ENCODE data around the gene MYBPC3. TPM values are rescaled to one million over a fixed set of nuclear protein-coding genes. Genes with fewer than 3 reads are reported as not detected.

MYBPC3 gene
- total and polyA plus RNA-seq, 2 donors (not counting 1 experiment from before 2014, with no cell fraction given), result not detected

DNA sequence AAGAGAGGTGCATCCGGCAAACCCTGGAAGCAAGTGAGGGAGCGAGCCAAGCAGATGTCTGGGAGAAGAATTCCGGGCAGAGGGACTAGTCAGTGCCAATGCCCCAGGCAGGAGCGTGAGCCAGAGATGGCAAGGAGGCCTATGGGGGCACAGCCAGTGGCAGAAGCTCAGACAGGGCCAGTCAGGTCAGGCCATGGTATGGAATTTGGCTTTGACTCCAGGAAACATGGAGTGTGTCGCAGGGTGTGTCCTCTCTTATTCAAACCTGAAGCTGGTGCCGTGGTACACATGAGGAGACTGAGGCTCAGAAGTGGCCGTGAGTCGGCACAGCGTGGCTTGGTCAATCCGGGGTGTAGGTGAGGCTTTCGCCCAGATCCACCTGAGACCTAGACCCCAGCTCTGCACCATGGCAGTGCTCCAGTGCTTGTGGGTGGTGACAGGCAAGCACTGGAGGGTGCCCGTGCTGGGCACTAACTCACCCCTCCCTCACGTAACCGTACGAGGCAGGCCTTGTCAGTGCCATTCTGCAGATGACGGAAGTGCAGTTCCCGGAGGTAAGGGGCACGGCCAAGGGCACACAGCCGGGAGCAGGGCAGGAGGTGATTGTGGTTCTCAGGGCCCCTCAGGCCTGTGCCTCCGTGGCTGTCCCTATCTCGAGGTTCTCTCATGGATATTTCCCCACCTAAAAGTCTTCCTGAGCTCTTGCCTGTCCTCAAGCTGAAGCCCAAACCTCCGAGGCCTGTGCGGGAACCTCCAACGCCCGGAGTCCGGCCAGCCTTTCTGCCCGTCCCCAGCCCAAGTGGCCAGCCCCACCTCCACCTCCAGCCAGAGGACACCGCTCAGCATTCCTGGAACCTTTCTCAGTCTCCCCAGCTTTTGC lies 36.4 kb upstream of the MYBPC3 start:
- H3K27ac ChIP-seq (ENCODE audit: insufficient read depth, low read length), result no peak overlapping the region
- no peaks in the 10 kb centered on the region for H3K36me3 ChIP-seq (ENCODE audit: control insufficient read depth, insufficient read depth, low read length)
- TF ChIP-seq, protein P1, sequence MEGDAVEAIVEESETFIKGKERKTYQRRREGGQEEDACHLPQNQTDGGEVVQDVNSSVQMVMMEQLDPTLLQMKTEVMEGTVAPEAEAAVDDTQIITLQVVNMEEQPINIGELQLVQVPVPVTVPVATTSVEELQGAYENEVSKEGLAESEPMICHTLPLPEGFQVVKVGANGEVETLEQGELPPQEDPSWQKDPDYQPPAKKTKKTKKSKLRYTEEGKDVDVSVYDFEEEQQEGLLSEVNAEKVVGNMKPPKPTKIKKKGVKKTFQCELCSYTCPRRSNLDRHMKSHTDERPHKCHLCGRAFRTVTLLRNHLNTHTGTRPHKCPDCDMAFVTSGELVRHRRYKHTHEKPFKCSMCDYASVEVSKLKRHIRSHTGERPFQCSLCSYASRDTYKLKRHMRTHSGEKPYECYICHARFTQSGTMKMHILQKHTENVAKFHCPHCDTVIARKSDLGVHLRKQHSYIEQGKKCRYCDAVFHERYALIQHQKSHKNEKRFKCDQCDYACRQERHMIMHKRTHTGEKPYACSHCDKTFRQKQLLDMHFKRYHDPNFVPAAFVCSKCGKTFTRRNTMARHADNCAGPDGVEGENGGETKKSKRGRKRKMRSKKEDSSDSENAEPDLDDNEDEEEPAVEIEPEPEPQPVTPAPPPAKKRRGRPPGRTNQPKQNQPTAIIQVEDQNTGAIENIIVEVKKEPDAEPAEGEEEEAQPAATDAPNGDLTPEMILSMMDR (conservative IDR thresholded peaks at IDR 0.05 in 1 of 2, IDR thresholded peaks at IDR 0.05 in 1 of 2; ENCODE audit: low read depth in 1 of 2, low read length in 2 of 2), result no peak
- TF ChIP-seq EZH2 (IDR thresholded peaks at IDR 0.05; ENCODE audit: low read length, missing control alignments), result no peak
- no peak overlapping the region for H3K4me3 ChIP-seq (replicated peaks in 1 of 4; ENCODE audit: control extremely low read depth in 1 of 4, insufficient read depth in 1 of 4, low read depth in 3 of 4, low read length in 4 of 4)
- H3K4me1 ChIP-seq (ENCODE audit: control insufficient read depth, extremely low read depth, insufficient read depth, low read length), result peaks cover 4% of the 10 kb centered on the region
- no peak overlapping the region for H2AFZ ChIP-seq (ENCODE audit: low read length)
- no peak overlapping the region for H3K9ac ChIP-seq (ENCODE audit: insufficient read depth, low read length)
- no peaks in the 10 kb centered on the region for H3K27me3 ChIP-seq (ENCODE audit: control insufficient read depth, insufficient read depth, low read length)
- no peak overlapping the region for H3K4me2 ChIP-seq (ENCODE audit: extremely low read depth, insufficient read depth, low read length)
- H3K9me3 ChIP-seq (ENCODE audit: control insufficient read depth, insufficient read depth, low read depth, low read length), result no peaks in the 10 kb centered on the region
- DNase-seq (ENCODE audit: low read depth in 2 of 2), result no peak
- H3K79me2 ChIP-seq (ENCODE audit: control insufficient read depth, insufficient read depth, low read length), result no peaks in the 10 kb centered on the region
- H4K20me1 ChIP-seq (ENCODE audit: control insufficient read depth, extremely low read depth, insufficient read depth, low read length), result no peaks in the 10 kb centered on the region

DNA sequence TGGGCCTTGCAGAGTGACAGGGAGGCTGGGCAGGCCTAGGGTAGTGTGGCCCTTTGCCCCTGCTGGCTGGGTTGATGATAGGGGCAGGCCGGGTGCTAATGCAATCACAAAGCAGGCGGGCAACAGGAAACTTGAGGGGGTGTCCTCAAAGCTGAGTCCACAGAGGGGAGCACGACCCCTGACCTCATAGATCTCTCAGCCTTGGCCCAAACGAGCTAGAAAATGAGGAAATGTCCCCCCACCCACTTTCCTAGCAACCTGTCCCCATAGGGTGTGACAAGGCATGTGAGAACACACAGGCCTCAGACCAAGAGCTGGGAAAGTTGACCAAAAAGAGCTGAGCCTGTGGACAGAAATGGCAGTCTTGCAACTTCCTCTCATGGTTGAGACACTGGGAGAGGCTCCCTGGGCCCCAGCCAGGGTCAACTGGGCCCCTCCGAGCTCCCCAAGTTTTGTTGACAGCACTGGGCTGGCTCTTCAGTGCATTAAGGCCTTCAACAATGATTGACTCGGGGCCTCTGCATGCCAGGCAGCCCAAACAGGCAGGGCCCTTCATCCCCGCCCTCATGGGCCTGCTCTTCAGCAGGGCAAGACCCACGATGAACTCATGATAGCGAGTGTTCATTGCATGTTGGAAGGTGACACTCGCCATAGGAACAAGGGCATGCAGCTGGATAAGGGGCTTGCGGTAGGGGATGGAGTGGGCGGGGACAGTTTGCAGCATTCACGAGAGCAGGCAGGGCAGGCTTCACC lies 35.6 kb upstream of the MYBPC3 start:
- Histone ChIP-seq H3K4me2 (ENCODE audit: extremely low read depth, insufficient read depth, low read length) (no peak overlapping the region), H3K36me3 (ENCODE audit: control insufficient read depth, insufficient read depth, low read length) (no peaks in the 10 kb centered on the region), H3K27ac (ENCODE audit: insufficient read depth, low read length) (no peak overlapping the region), H3K9ac (ENCODE audit: insufficient read depth, low read length) (no peak overlapping the region), H3K9me3 (ENCODE audit: control insufficient read depth, insufficient read depth, low read depth, low read length) (no peaks in the 10 kb centered on the region), H3K79me2 (ENCODE audit: control insufficient read depth, insufficient read depth, low read length) (no peaks in the 10 kb centered on the region), H3K27me3 (ENCODE audit: control insufficient read depth, insufficient read depth, low read length) (no peaks in the 10 kb centered on the region), H4K20me1 (ENCODE audit: control insufficient read depth, extremely low read depth, insufficient read depth, low read length) (no peaks in the 10 kb centered on the region), H2AFZ (ENCODE audit: low read length) (no peak overlapping the region), H3K4me3 (replicated peaks in 1 of 4; ENCODE audit: control extremely low read depth in 1 of 4, insufficient read depth in 1 of 4, low read depth in 3 of 4, low read length in 4 of 4) (no peak overlapping the region), H3K4me1 (ENCODE audit: control insufficient read depth, extremely low read depth, insufficient read depth, low read length) (no peaks in the 10 kb centered on the region)
- DNase-seq (ENCODE audit: low read depth in 2 of 2), result no peak
- no peak for TF ChIP-seq EZH2 (IDR thresholded peaks at IDR 0.05; ENCODE audit: low read length, missing control alignments)
- TF ChIP-seq, protein P1 (conservative IDR thresholded peaks at IDR 0.05 in 1 of 2, IDR thresholded peaks at IDR 0.05 in 1 of 2; ENCODE audit: low read depth in 1 of 2, low read length in 2 of 2), result no peak

GRCh38 chr11:47384498-47384897 lies 32.0 kb upstream of the MYBPC3 start:
- no peaks in the 10 kb centered on the region for H4K20me1 ChIP-seq (ENCODE audit: control insufficient read depth, extremely low read depth, insufficient read depth, low read length)
- H3K36me3 ChIP-seq (ENCODE audit: control insufficient read depth, insufficient read depth, low read length), result no peaks in the 10 kb centered on the region
- H3K79me2 ChIP-seq (ENCODE audit: control insufficient read depth, insufficient read depth, low read length), result no peaks in the 10 kb centered on the region
- no peaks in the 10 kb centered on the region for H3K4me1 ChIP-seq (ENCODE audit: control insufficient read depth, extremely low read depth, insufficient read depth, low read length)
- H2AFZ ChIP-seq (ENCODE audit: low read length), result no peak overlapping the region
- H3K9me3 ChIP-seq (ENCODE audit: control insufficient read depth, insufficient read depth, low read depth, low read length), result no peaks in the 10 kb centered on the region
- no peak overlapping the region for H3K9ac ChIP-seq (ENCODE audit: insufficient read depth, low read length)
- H3K4me2 ChIP-seq (ENCODE audit: extremely low read depth, insufficient read depth, low read length), result no peak overlapping the region
- no peak for TF ChIP-seq EZH2 (IDR thresholded peaks at IDR 0.05; ENCODE audit: low read length, missing control alignments)
- TF ChIP-seq, protein P1 (conservative IDR thresholded peaks at IDR 0.05 in 1 of 2, IDR thresholded peaks at IDR 0.05 in 1 of 2; ENCODE audit: low read depth in 1 of 2, low read length in 2 of 2), result no peak
- no peak overlapping the region for H3K4me3 ChIP-seq (replicated peaks in 1 of 4; ENCODE audit: control extremely low read depth in 1 of 4, insufficient read depth in 1 of 4, low read depth in 3 of 4, low read length in 4 of 4)
- H3K27ac ChIP-seq (ENCODE audit: insufficient read depth, low read length), result no peak overlapping the region
- no peak for DNase-seq (ENCODE audit: low read depth in 2 of 2)
- no peaks in the 10 kb centered on the region for H3K27me3 ChIP-seq (ENCODE audit: control insufficient read depth, insufficient read depth, low read length)
